ENCODE results near the gene CORIN.

CORIN gene

DNA sequence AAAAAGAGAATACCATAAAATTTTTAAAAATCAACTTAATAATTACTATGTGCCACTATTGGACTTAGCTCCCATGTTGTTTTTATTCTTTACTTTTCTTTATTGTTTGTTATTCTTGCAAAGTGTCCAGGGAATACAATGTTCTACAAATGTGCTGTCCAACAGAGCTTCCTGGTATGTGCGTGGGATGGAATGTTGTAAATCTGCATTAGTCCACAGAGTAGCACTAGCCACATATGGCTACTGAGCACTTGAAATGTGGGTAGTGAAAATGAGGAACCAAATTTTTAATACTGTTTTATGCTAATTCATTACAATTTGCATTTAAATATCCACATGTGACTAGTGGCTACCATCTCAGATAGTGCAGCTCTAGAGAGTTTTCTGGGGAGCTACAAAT lies 14.3 kb upstream of the CORIN start:
- H3K27me3 ChIP-seq (ENCODE audit: control insufficient read depth, insufficient read depth, low read length) = no peaks in the 10 kb centered on the region
- no peaks in the 10 kb centered on the region for H3K4me1 ChIP-seq (ENCODE audit: control insufficient read depth, low read depth, low read length)
- peaks cover 41% of the 10 kb centered on the region for H3K36me3 ChIP-seq (ENCODE audit: control insufficient read depth, low read depth, low read length)
- no peak overlapping the region for H3K27ac ChIP-seq (ENCODE audit: low read length)
- no peak overlapping the region for H3K4me3 ChIP-seq (ENCODE audit: low read length)
- no peak overlapping the region for H3K9ac ChIP-seq (ENCODE audit: low read length)
- no peaks in the 10 kb centered on the region for H3K9me3 ChIP-seq (ENCODE audit: control insufficient read depth, low read depth, low read length)

DNA sequence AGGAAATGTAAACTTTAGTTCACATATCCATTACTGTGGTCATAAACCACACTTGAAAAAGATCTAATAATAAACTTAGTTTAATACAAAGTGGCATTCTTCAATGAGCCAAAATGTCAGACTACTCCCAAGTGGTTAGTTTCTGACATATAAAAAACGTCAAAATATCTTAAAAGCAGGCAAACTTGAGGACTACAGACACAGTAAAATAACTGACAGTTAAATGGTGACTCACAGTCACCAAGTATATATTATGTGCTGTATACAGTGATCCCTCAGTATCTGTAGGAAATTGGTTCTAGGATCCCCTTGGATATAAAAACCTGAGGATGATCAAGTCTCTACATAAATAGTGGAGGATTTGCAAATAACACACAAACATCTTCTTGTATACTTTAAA lies 11.6 kb upstream of the CORIN start:
- no peaks in the 10 kb centered on the region for H3K9me3 ChIP-seq (ENCODE audit: control insufficient read depth, low read depth, low read length)
- no peaks in the 10 kb centered on the region for H3K27me3 ChIP-seq (ENCODE audit: control insufficient read depth, insufficient read depth, low read length)
- no peak overlapping the region for H3K4me3 ChIP-seq (ENCODE audit: low read length)
- no peak overlapping the region for H3K9ac ChIP-seq (ENCODE audit: low read length)
- H3K36me3 ChIP-seq (ENCODE audit: control insufficient read depth, low read depth, low read length) = peaks cover 37% of the 10 kb centered on the region
- H3K27ac ChIP-seq (ENCODE audit: low read length) = no peak overlapping the region
- H3K4me1 ChIP-seq (ENCODE audit: control insufficient read depth, low read depth, low read length) = no peaks in the 10 kb centered on the region

DNA sequence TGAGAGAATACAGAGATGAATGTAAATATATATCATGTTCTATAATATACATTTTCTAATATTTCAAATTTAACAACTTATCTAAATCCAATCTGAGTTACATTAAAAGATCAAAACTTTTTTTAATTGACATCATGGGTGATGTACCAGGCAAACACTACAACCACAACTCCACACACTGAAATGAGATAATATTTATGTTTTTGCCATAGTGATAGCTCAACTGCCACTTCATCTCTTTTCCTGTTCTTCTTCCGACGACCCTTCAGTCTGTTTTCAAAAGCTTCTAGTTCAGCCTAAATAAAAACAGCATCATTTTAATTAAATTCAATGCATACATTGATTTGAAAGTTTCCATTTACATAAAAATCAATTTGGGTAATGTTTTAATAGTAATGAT lies 10.2 kb upstream of the CORIN start:
- Histone ChIP-seq H3K9me3 (ENCODE audit: control insufficient read depth, low read depth, low read length) (no peaks in the 10 kb centered on the region), H3K36me3 (ENCODE audit: control insufficient read depth, low read depth, low read length) (peaks cover 37% of the 10 kb centered on the region), H3K9ac (ENCODE audit: low read length) (no peak overlapping the region), H3K27ac (ENCODE audit: low read length) (no peak overlapping the region), H3K4me3 (ENCODE audit: low read length) (no peak overlapping the region), H3K27me3 (ENCODE audit: control insufficient read depth, insufficient read depth, low read length) (no peaks in the 10 kb centered on the region), H3K4me1 (ENCODE audit: control insufficient read depth, low read depth, low read length) (no peaks in the 10 kb centered on the region)

DNA sequence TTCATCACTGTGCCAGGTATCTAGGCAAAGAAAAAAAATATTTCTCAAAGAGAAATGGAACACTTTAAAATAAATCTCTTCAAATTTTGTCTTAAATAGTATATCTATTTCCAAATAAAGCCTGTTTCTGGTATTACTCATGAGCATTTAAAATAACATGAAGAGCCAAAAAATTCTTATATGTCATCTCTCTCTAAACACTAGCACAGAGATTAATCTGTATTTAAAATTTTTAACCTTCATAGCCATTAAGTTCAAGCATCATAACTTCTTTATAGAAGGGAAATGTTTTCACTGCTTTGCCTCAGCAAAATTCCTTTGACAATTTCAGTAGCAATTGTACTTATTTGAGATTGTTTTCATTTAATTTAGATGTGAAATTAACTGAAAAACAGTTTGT lies 5.1 kb upstream of the CORIN start:
- H3K27me3 ChIP-seq (ENCODE audit: control insufficient read depth, insufficient read depth, low read length) = peaks cover 11% of the 10 kb centered on the region

DNA sequence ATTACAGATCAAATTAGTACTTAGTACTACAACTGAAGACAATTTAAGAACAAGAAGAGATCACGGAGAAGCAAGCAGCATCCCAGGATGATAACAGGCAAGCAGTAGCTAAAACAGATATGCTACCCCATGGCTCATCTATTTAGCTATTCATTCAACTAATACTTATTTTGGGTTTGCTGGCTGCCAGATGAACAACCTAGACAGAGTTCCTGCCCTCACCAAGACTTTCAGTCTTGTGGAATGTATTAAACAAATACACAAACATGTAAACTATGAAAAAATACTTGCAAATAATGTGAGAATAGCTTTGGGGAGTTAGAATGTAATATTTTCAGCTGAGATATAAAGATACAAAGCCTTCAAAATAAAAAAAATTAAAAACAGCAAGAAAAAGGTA lies 2.4 kb upstream of the CORIN start:
- H3K9ac ChIP-seq (ENCODE audit: low read length) = no peak overlapping the region
- peaks cover 27% of the 10 kb centered on the region for H3K27me3 ChIP-seq (ENCODE audit: control insufficient read depth, insufficient read depth, low read length)
- H3K9me3 ChIP-seq (ENCODE audit: control insufficient read depth, low read depth, low read length) = no peaks in the 10 kb centered on the region
- peaks cover 9% of the 10 kb centered on the region for H3K36me3 ChIP-seq (ENCODE audit: control insufficient read depth, low read depth, low read length)
- peaks cover 16% of the 10 kb centered on the region for H3K4me1 ChIP-seq (ENCODE audit: control insufficient read depth, low read depth, low read length)
- H3K4me3 ChIP-seq (ENCODE audit: low read length) = no peak overlapping the region
- no peak overlapping the region for H3K27ac ChIP-seq (ENCODE audit: low read length)

More for the DNA sequence above, 5.1 kb upstream of the CORIN start:
- no peak overlapping the region for H3K4me3 ChIP-seq (ENCODE audit: low read length)
- H3K27ac ChIP-seq (ENCODE audit: low read length) = no peak overlapping the region
- no peaks in the 10 kb centered on the region for H3K9me3 ChIP-seq (ENCODE audit: control insufficient read depth, low read depth, low read length)
- no peak overlapping the region for H3K9ac ChIP-seq (ENCODE audit: low read length)
- H3K4me1 ChIP-seq (ENCODE audit: control insufficient read depth, low read depth, low read length) = peaks cover 7% of the 10 kb centered on the region
- H3K36me3 ChIP-seq (ENCODE audit: control insufficient read depth, low read depth, low read length) = peaks cover 16% of the 10 kb centered on the region

DNA sequence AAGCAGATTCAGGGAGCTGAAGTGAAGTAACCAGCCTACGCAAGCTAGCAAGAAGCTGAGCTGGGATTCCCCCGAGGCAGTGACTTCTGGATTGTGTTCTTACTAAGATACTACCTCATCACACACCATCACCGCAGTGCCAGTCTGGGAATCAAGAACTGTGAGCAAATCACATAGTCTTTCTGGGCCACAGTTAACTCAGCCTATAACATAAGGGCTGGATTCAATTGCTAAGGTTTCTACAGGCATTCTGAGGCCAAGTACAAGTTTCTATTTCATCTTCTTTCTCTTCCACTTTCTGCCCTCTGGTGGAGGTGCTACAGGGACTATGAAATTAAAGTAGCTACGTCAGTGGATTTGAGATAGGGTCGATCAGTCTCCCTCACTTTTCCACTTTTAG lies 1.4 kb upstream of the CORIN start:
- peaks cover 19% of the 10 kb centered on the region for H3K4me1 ChIP-seq (ENCODE audit: control insufficient read depth, low read depth, low read length)
- peaks cover 27% of the 10 kb centered on the region for H3K27me3 ChIP-seq (ENCODE audit: control insufficient read depth, insufficient read depth, low read length)
- H3K4me3 ChIP-seq (ENCODE audit: low read length) = no peak overlapping the region
- H3K36me3 ChIP-seq (ENCODE audit: control insufficient read depth, low read depth, low read length) = peaks cover 9% of the 10 kb centered on the region
- no peak overlapping the region for H3K9ac ChIP-seq (ENCODE audit: low read length)
- H3K9me3 ChIP-seq (ENCODE audit: control insufficient read depth, low read depth, low read length) = no peaks in the 10 kb centered on the region
- H3K27ac ChIP-seq (ENCODE audit: low read length) = no peak overlapping the region

DNA sequence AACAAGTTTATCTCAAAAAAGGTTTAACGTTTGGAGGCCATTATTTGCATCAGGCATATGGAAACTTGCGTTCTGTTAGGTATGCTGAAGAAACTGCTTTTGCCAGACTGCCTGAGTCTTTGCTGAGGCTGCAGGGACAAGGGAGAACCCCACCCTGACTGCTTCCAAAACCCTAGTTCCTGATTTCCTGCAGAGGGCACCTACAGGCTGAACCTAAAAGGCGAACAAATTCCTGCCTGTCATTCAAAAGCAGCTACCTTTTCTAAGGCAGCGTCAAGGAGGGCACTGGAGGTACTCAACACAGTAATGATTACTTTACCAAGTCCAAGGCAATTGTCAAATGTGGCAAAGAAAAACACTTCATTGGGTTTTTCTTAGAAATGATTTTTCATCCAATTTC lies 578 bp upstream of the CORIN start:
- Histone ChIP-seq H3K4me3 (ENCODE audit: low read length) (peak overlapping the region; percentile 56), H3K9me3 (ENCODE audit: control insufficient read depth, low read depth, low read length) (no peaks in the 10 kb centered on the region), H3K4me1 (ENCODE audit: control insufficient read depth, low read depth, low read length) (peaks cover 19% of the 10 kb centered on the region)

DNA sequence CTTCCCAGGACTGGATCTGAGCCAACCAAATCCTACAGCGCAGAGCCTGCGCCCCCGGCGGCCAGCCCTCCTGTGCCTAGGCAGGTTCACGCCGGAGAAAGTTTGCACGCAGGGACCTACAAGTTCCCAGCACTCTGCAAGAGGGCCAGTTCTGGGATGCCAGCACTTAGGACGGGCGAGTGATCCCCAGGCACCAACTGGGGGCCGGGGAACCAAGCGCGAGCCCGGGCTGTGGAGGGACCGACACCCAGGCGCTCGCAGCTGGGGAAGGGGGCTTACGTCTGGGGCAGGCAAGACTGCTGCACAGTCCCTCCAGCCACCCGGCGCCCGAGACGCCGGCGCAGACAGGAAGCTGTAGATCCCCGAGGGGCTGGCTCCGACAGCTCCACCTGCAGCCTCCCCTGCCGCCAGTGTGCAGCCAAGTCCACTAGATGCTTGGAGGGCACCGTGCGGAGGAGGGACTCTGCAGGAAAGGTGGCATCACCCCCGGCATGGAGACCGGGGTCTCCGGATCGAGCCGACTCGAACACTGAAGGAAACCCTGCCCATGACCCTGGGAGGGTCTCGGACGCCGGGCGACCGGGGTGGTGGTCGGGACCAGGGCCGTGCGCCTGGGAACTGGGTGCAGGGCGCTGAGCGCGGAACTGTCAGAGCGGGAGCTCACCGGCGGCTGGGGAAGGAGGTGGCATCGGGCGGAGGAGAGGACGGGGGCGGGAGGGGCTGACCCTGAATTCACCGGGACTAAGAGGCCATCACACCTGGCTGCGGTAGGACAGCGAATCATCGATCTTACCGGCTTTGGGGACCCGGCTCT lies 566 bp downstream of the CORIN start:
- H3K4me1 ChIP-seq (ENCODE audit: control insufficient read depth, low read depth, low read length) = peaks cover 19% of the 10 kb centered on the region
- peaks cover 27% of the 10 kb centered on the region for H3K27me3 ChIP-seq (ENCODE audit: control insufficient read depth, insufficient read depth, low read length)
- H3K9me3 ChIP-seq (ENCODE audit: control insufficient read depth, low read depth, low read length) = no peaks in the 10 kb centered on the region
- no peak overlapping the region for H3K9ac ChIP-seq (ENCODE audit: low read length)
- H3K27ac ChIP-seq (ENCODE audit: low read length) = no peak overlapping the region
- H3K4me3 ChIP-seq (ENCODE audit: low read length) = peak overlapping the region; percentile 56
- H3K36me3 ChIP-seq (ENCODE audit: control insufficient read depth, low read depth, low read length) = no peaks in the 10 kb centered on the region

More for the DNA sequence above, 578 bp upstream of the CORIN start:
- no peak overlapping the region for H3K9ac ChIP-seq (ENCODE audit: low read length)
- H3K27me3 ChIP-seq (ENCODE audit: control insufficient read depth, insufficient read depth, low read length) = peaks cover 27% of the 10 kb centered on the region
- no peak overlapping the region for H3K27ac ChIP-seq (ENCODE audit: low read length)
- H3K36me3 ChIP-seq (ENCODE audit: control insufficient read depth, low read depth, low read length) = peaks cover under 1% of the 10 kb centered on the region

DNA sequence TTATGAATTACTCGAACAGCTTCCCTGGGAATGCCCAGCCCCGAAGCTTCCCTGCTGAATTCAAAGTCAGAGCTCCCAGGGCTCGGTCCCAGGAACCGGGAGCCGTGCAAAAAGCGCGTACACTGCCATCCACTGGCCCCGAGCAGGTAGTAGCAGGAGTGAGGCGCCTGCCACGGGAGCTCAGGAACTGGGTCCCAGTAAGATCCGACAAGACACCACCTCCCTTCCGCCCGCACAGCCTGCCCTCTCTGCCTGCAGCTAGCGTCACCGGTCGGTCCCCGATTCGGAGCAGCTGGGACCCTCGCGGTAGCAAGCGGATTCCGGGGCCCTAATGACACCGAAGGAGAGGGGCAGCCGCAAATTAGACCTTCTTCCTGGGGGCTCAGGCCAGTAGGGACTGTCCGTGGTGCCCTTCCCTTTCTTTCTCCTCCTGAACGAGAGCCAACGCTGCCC lies 1.2 kb downstream of the CORIN start:
- no peak overlapping the region for H3K9ac ChIP-seq (ENCODE audit: low read length)
- H3K36me3 ChIP-seq (ENCODE audit: control insufficient read depth, low read depth, low read length) = no peaks in the 10 kb centered on the region
- H3K4me3 ChIP-seq (ENCODE audit: low read length) = peak overlapping the region; percentile 56
- peaks cover 27% of the 10 kb centered on the region for H3K27me3 ChIP-seq (ENCODE audit: control insufficient read depth, insufficient read depth, low read length)
- H3K9me3 ChIP-seq (ENCODE audit: control insufficient read depth, low read depth, low read length) = no peaks in the 10 kb centered on the region
- H3K27ac ChIP-seq (ENCODE audit: low read length) = no peak overlapping the region
- H3K4me1 ChIP-seq (ENCODE audit: control insufficient read depth, low read depth, low read length) = peaks cover 19% of the 10 kb centered on the region

DNA sequence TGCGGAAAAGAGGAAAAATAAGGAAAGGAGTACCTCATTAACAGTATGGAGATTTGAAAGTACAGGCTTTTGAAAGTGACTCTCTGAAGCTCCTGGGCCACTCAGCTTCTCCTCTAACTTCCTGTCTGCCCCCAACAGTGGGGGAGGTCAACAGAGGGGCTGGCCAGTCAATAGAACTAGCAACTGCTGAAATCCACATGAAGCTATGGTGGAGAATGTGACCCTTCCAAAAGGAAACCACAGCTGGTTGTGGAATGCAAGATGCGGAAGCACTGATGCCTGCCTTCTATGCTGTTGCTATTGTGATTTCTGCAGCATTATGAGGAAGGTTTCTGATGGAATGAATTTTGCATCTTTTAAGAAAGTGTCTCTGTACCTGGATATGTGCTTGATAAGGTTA lies 2.4 kb downstream of the CORIN start:
- Histone ChIP-seq H3K27ac (ENCODE audit: low read length) (no peak overlapping the region), H3K4me1 (ENCODE audit: control insufficient read depth, low read depth, low read length) (peaks cover 19% of the 10 kb centered on the region), H3K27me3 (ENCODE audit: control insufficient read depth, insufficient read depth, low read length) (peaks cover 27% of the 10 kb centered on the region), H3K36me3 (ENCODE audit: control insufficient read depth, low read depth, low read length) (no peaks in the 10 kb centered on the region), H3K4me3 (ENCODE audit: low read length) (no peak overlapping the region), H3K9me3 (ENCODE audit: control insufficient read depth, low read depth, low read length) (no peaks in the 10 kb centered on the region), H3K9ac (ENCODE audit: low read length) (no peak overlapping the region)

DNA sequence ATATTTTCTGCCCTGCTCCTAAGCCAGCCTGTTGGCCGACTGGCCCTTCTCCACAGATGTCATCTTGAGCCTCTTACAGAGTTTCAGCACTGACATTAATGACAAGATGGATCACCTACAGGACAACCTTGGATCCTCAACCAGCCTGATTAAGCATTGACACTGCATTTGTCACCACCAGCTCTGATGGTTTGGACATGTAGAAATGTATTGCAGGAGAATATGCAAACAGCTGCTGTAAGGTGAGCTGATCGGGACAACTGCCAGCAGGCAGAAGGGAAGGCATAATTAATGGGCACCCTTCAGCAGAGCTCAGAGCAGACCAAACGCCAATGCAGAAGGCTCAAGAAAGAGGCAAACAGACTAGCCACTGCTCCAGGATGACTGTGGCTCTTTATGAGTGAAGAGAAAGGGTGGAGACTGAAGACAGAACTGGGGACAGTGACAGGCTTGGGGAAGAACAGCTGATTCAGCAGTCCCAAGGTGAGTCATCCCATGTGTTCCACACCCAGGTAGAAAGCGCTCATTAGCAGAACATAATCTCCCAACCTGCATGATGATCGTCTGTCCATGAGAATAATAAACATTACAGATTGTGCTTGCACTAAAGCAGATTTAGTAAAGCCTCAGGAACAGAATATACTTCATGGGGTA lies 6.7 kb downstream of the CORIN start:
- H3K27ac ChIP-seq (ENCODE audit: low read length) = no peak overlapping the region
- H3K4me1 ChIP-seq (ENCODE audit: control insufficient read depth, low read depth, low read length) = peaks cover 11% of the 10 kb centered on the region

More for the DNA sequence above, 6.7 kb downstream of the CORIN start:
- H3K27me3 ChIP-seq (ENCODE audit: control insufficient read depth, insufficient read depth, low read length) = peaks cover 6% of the 10 kb centered on the region
- no peak overlapping the region for H3K4me3 ChIP-seq (ENCODE audit: low read length)
- no peak overlapping the region for H3K9ac ChIP-seq (ENCODE audit: low read length)
- no peaks in the 10 kb centered on the region for H3K9me3 ChIP-seq (ENCODE audit: control insufficient read depth, low read depth, low read length)
- H3K36me3 ChIP-seq (ENCODE audit: control insufficient read depth, low read depth, low read length) = no peaks in the 10 kb centered on the region
